ENCODE measurements around the gene ASB14.

Gene ASB14

DNA sequence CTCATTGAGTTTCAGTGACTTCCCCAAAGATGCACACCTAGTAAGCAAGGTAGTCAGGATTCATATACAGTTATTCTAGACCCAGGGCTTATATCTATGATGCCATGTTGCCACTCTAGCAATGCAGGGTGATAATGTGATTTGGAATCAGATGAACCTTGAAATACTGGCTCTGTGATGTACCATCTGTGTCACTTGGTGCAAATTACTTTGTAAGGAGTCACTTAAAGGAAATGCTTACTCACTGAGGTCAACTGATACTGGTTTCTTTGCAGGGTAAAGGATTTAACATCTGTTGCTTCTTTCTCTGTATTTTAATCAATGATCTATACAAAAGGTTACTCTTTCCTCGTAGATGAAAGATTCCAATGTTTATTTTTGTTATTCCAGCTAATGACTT is 10.8 kb downstream of the ASB14 start:
- Mint-ChIP-seq H3K9me3 (peaks cover 2% of the 10 kb centered on the region), H3K27ac (no peak overlapping the region), H3K27me3 (no peaks in the 10 kb centered on the region), H3K4me1 (no peaks in the 10 kb centered on the region), H3K36me3 (peaks cover 1% of the 10 kb centered on the region), H3K4me3 (no peak overlapping the region)
- DNase-seq: no peak
- CTCF ChIA-PET: interaction anchor here (0.6 kb wide), 1 partner anchor 110 kb away, joined by 3 read pairs; no protein-coding TSS in a partner anchor

DNA sequence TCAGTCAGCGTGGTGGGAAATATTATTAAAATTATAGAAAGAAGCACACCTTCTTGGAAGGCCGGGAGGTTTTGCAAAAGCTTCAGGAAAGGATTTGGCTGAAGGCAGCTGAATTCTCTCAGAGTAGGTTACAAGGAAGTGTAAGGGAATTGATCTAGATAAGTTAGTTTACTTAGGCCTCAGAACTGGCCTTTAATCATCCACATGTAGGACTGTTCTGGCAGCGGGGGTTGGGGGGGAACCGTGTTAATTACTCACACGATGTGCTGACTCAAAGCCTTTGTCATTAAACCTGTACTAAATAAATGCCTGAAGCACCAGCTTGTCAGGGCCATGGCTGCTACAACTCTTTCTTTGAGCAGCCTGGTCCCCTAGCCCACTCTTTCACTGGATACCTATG is 12.8 kb downstream of the ASB14 start:
- Mint-ChIP-seq H3K9me3 (peaks cover 2% of the 10 kb centered on the region), H3K27ac (no peak overlapping the region), H3K36me3 (peaks cover 1% of the 10 kb centered on the region), H3K27me3 (no peaks in the 10 kb centered on the region), H3K4me3 (no peak overlapping the region), H3K4me1 (no peaks in the 10 kb centered on the region)
- DNase-seq: no peak
- CTCF ChIA-PET: no interaction called here

DNA sequence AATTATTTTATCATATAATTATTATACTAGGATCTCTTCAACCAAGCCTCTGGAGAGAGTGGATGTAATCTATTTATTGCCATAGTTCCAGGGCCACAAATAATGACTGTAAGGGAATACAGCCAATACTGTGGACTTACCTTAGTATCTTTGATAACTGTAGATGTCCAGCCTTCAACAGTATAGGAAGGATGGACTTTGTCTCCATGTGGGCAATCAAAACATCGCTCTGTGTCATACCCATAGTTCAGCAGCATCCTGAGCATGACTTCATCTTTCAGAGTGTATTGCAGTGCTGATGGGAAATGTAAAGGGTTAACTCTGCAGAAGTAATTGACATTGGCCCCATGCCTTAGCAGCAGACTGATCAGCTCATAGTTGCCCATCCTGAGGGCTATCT is 14.2 kb downstream of the ASB14 start:
- no peaks in the 10 kb centered on the region for H3K4me1 Mint-ChIP-seq
- H3K36me3 Mint-ChIP-seq: peaks cover 5% of the 10 kb centered on the region
- CTCF ChIA-PET: no interaction called here
- no peak overlapping the region for H3K4me3 Mint-ChIP-seq
- H3K27ac Mint-ChIP-seq: no peak overlapping the region
- no peaks in the 10 kb centered on the region for H3K27me3 Mint-ChIP-seq
- peaks cover 2% of the 10 kb centered on the region for H3K9me3 Mint-ChIP-seq
- no peak for DNase-seq

DNA sequence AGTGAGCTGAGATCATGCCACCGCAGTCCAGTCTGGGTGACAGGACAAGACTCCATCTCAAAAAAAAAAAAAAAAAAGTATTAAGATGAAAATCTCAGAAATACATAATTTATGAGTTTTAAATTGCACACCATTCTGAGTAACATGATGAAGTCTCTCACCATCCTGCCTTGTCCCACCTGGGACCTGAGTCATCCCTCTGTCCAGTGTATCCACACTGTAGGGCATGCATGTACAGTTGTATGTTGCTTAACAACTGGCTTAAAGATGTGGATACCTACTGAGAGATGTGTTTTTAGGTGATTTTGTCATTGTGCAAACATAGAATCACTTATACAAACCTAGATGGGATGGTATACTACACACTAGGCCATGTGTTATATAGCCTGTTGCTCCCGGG is 17.1 kb downstream of the ASB14 start:
- no peaks in the 10 kb centered on the region for H3K4me1 Mint-ChIP-seq
- no peaks in the 10 kb centered on the region for H3K27me3 Mint-ChIP-seq
- H3K9me3 Mint-ChIP-seq: peaks cover 2% of the 10 kb centered on the region
- peaks cover 6% of the 10 kb centered on the region for H3K36me3 Mint-ChIP-seq
- no peak overlapping the region for H3K4me3 Mint-ChIP-seq
- no peak overlapping the region for H3K27ac Mint-ChIP-seq
- no peak for DNase-seq
- CTCF ChIA-PET: no interaction called here

DNA sequence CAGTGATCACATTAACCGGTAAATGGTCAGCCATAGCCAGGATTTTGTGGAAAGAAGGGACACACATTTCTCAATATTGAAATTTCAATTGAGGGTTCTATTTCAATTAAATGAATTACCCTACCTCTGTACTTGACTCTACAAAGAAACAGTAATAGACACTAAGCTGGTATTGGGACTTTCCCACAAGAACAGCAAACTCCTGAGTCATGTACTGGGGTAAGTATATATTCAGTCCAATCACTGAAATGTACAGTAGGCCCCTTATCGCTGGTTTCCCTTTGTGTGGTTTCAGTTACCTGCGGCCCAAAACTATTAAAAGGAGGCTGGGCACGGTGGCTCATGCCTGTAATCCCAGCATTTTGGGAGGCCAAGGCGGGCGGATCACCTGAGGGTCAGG is 17.6 kb downstream of the ASB14 start:
- Mint-ChIP-seq H3K4me3 (no peak overlapping the region), H3K27ac (no peak overlapping the region), H3K27me3 (no peaks in the 10 kb centered on the region), H3K4me1 (no peaks in the 10 kb centered on the region), H3K9me3 (peaks cover 2% of the 10 kb centered on the region), H3K36me3 (peaks cover 8% of the 10 kb centered on the region)
- CTCF ChIA-PET: no interaction called here
- no peak for DNase-seq

DNA sequence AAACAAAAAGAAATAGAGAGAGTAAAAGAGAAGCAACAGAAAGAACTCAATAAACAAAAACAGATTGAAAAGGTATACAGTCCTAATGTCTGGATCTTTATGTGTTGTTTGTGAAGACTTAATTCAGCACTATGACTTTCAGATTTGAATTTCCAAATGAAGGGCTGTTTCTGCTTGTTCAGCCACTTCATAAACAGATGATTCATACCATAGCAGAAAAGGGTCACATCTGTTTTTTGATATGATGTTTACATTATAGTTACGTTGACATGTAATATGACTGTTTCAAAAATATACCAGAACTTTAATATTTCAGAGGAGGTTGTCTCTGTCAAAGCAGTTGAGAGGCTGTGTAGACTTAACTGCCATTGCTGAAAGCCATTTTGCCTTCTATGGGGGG is 24.1 kb downstream of the ASB14 start:
- Mint-ChIP-seq H3K36me3 (peaks cover 53% of the 10 kb centered on the region), H3K9me3 (peaks cover 2% of the 10 kb centered on the region), H3K27ac (no peak overlapping the region), H3K4me1 (no peaks in the 10 kb centered on the region), H3K27me3 (no peaks in the 10 kb centered on the region), H3K4me3 (no peak overlapping the region)
- CTCF ChIA-PET: no interaction called here
- no peak for DNase-seq

DNA sequence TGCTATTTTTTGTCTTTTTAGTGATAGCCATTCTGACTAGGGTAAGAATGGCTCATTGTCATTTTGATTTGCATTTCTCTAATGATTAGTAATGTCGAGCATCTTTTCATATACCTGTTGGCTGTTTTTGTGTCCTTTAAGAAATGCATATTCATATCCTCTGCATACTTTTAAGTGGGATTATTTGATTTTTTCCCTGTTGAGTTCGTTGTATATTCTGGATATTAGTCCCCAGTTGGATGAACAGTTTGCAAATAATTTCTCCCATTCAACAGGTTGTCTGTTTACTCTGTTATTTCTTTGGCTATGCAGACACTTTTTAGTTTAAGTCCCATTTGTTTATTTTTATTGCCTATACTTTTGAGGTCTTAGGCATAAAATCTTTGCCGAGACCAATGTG is 30.6 kb downstream of the ASB14 start:
- Mint-ChIP-seq H3K36me3 (peaks cover 65% of the 10 kb centered on the region), H3K4me3 (no peak overlapping the region), H3K4me1 (no peaks in the 10 kb centered on the region), H3K27me3 (no peaks in the 10 kb centered on the region), H3K9me3 (peaks cover 4% of the 10 kb centered on the region), H3K27ac (peak overlapping the region; percentile 12)
- CTCF ChIA-PET: no interaction called here
- DNase-seq: no peak

DNA sequence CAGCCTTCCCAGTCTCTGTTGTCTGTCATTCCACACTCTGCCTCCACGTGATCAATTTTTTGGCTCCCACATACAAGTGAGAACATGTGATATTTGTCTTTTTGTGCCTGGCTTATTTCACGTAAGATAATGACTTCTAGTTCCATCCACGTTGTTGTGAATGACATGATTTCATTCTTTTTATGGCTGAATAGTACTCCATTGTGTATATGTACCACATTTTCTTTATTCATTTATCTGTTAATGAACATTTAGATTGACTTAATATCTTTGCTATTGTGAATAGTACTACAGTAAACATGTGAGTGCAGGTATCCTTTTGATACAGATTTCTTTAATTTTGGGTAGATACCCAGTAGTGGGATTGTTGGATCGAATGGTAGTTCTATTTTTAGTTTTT is 31.4 kb downstream of the ASB14 start:
- Mint-ChIP-seq H3K4me3 (no peak overlapping the region), H3K4me1 (no peaks in the 10 kb centered on the region), H3K27ac (no peak overlapping the region), H3K36me3 (peaks cover 59% of the 10 kb centered on the region), H3K27me3 (no peaks in the 10 kb centered on the region), H3K9me3 (peaks cover 4% of the 10 kb centered on the region)
- CTCF ChIA-PET: no interaction called here
- DNase-seq: no peak

DNA sequence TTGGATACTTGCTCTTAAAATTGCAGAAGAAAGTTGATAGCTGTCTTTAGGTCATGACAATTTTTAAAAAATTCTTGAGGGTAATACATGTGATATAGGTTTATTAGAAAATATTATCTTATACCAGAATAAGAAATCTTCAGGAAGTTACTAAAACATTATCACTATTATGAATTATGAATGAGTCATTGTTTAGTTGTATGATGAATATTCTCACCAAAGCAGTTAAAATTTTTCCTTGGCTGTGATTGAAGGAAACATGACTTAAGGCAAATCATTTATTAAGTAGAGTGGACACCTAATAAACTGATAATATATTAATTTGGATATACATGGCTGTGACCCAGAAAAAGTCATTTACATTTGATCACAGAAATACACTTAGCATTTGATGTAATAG is 34.8 kb downstream of the ASB14 start:
- no peak overlapping the region for H3K4me3 Mint-ChIP-seq
- peaks cover 43% of the 10 kb centered on the region for H3K36me3 Mint-ChIP-seq
- CTCF ChIA-PET: no interaction called here
- no peaks in the 10 kb centered on the region for H3K4me1 Mint-ChIP-seq
- H3K9me3 Mint-ChIP-seq: no peaks in the 10 kb centered on the region
- no peaks in the 10 kb centered on the region for H3K27me3 Mint-ChIP-seq
- no peak overlapping the region for H3K27ac Mint-ChIP-seq
- no peak for DNase-seq

DNA sequence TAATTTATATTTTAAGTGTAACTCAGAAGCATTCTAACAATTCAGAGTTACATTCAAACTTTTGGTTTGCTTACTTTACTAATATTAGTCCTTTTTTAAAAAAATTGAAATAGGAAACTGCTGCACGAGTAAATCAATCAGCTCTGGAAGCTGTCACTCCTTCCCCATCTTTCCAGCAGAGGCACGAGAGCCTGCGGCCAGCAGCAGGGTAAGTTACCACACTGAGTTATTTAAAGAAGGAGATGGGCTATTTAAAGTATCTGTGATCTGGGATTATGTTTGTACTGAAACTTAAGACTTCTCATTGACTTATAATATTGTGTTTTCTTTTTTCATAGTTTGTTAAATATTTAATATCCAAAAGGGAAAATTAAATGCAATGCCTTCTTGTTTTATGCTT is 35.6 kb downstream of the ASB14 start:
- Mint-ChIP-seq H3K36me3 (peaks cover 40% of the 10 kb centered on the region), H3K9me3 (no peaks in the 10 kb centered on the region)

DNA sequence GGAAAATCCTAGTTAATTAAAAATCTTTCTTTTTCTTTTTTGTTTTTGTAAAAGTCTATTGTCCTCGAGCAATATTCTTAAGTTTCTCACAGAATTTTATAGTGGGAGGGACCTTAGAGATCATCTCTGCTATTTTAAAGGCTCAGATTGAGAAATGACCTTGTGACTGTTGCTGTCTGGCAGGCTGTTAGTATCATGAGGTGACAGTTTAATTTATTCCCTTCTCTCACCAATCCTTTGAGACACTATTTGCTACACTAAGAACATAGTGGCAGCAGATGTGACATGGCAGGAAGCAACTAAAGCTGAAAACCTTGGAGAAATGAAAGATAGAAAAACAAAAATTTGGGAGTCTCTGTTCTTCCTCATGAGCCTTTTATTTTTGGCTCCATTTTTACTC is 40.1 kb downstream of the ASB14 start:
- no peak for DNase-seq
- no peaks in the 10 kb centered on the region for H3K27me3 Mint-ChIP-seq
- peak overlapping the region; percentile 12 for H3K27ac Mint-ChIP-seq
- H3K9me3 Mint-ChIP-seq: no peaks in the 10 kb centered on the region
- no peak overlapping the region for H3K4me3 Mint-ChIP-seq
- H3K36me3 Mint-ChIP-seq: peaks cover 24% of the 10 kb centered on the region
- H3K4me1 Mint-ChIP-seq: no peaks in the 10 kb centered on the region
- CTCF ChIA-PET: no interaction called here

More for the DNA sequence above, 35.6 kb downstream of the ASB14 start:
- no peak for DNase-seq
- Mint-ChIP-seq H3K4me3 (no peak overlapping the region), H3K27me3 (no peaks in the 10 kb centered on the region), H3K4me1 (no peaks in the 10 kb centered on the region), H3K27ac (no peak overlapping the region)
- CTCF ChIA-PET: no interaction called here

DNA sequence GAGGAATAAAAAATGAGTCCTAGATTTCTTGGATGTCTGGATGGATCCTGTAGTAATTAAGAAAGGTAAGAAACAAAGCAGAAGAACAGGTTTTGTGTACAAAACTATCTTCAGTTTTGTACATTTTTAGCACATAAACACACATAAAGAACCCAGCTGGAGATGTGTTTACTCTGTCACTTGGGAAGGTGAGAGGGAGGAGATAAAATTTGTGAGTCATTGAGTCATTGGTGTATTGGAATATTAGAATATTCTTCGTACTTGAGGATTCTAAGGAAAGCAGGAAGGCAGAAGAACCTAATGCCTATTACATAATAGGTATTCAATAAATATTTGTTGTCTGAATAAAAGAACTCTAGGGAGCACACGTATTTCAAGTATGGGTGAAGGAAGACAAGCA is 47.5 kb downstream of the ASB14 start:
- Mint-ChIP-seq H3K36me3 (peaks cover 29% of the 10 kb centered on the region), H3K27ac (no peak overlapping the region), H3K27me3 (no peaks in the 10 kb centered on the region), H3K9me3 (no peaks in the 10 kb centered on the region), H3K4me3 (no peak overlapping the region), H3K4me1 (no peaks in the 10 kb centered on the region)
- CTCF ChIA-PET: no interaction called here
- DNase-seq: no peak

DNA sequence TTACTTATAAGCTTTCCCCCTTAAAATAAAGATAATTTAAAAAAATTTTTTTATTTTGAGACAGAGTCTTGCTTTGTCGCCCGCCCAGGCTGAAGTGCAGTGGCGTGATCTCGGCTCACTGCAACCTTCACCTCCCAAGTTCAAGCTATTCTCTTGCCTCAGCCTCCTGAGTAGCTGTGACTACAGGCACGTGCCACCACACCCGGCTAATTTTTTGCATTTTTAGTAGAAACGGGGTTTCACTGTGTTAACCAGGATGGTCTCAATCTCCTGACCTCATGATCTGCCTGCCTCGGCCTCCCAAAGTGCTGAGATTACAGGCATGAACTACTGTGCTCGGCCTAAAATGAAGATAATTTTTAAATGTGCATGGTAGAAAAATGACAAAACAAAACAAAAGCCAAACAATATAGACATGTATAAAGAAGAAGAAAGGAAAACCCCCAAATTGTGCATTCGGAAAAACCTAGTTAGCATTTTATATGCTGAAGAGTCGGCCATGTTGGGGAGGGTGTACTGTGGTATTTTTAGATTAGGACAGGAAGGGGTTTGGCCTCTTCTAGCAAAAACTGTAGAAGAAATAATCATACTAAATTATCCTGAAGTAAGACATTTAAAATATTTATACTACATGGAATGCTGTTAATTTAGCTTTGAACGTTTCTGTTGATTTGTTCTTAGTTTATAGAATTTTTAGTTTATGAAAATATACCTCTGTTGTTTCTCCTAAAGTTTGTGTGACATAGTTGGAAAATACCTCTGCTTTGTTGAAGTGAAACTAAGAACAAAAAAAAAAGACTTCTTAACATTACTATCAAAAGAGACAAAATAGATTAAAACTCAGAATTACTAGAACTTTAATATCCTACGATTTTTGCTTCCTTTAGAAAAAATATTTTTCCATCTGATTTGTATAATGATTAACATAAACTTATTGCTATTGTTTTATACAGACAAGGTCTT is 57.6 kb downstream of the ASB14 start:
- H3K27ac Mint-ChIP-seq: no peak overlapping the region
- H3K27me3 Mint-ChIP-seq: no peaks in the 10 kb centered on the region
- no peaks in the 10 kb centered on the region for H3K9me3 Mint-ChIP-seq
- H3K4me3 Mint-ChIP-seq: no peak overlapping the region
- no peak for DNase-seq
- H3K36me3 Mint-ChIP-seq: peaks cover 19% of the 10 kb centered on the region
- H3K4me1 Mint-ChIP-seq: peaks cover 14% of the 10 kb centered on the region
- CTCF ChIA-PET: no interaction called here

DNA sequence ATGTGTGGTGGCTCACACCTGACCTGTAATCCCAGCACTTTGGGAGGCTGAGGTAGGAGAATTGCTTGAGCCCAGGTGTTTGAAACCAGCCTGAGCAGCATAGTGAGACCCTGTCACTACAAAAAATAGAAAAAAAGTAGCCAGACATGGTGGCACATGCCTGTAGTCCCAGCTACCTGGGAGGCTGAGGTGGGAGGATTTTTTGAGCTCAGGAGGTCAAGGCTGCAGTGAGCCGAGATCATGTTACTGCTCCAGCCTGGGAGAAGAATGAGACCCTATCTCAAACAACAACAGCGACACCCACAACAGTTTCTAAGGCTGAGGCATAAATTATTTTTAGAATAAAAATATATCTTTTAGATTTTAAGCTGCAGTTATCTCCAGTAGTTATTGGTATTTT is 58.7 kb downstream of the ASB14 start:
- H3K9me3 Mint-ChIP-seq: no peaks in the 10 kb centered on the region
- peaks cover 13% of the 10 kb centered on the region for H3K36me3 Mint-ChIP-seq
- CTCF ChIA-PET: no interaction called here
- peaks cover 24% of the 10 kb centered on the region for H3K4me1 Mint-ChIP-seq
- no peak for DNase-seq
- no peak overlapping the region for H3K4me3 Mint-ChIP-seq
- no peaks in the 10 kb centered on the region for H3K27me3 Mint-ChIP-seq
- H3K27ac Mint-ChIP-seq: no peak overlapping the region

DNA sequence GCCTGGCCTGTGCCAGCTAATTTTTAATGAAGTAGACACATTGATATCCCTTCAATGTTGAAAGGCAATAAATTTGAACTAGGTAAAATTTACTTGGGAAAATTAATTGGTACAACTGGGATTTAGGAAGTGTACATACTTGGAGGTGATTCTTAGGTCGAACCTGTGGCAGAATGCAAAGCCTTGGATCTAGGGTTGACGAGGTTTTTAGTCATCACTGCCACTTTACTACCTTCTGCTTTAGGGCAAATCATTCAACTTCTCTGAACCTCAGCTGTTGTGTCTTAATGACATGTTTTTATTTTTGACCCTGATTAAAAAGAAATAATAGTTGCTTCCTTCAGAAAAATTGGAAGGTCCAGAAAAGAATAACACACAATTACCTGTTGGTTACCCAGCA is 62.5 kb downstream of the ASB14 start:
- no peaks in the 10 kb centered on the region for H3K9me3 Mint-ChIP-seq

More for the DNA sequence above, 62.5 kb downstream of the ASB14 start:
- no peaks in the 10 kb centered on the region for H3K27me3 Mint-ChIP-seq
- no peak for DNase-seq
- H3K27ac Mint-ChIP-seq: no peak overlapping the region
- CTCF ChIA-PET: no interaction called here
- H3K36me3 Mint-ChIP-seq: peaks cover 2% of the 10 kb centered on the region
- H3K4me3 Mint-ChIP-seq: no peak overlapping the region
- peaks cover 39% of the 10 kb centered on the region for H3K4me1 Mint-ChIP-seq

Data from activated naive CD4-positive, alpha-beta T cell treated with anti-CD3 and anti-CD28 coated beads, Interleukin-2, amount 10 ng/mL, durations not matched to agents 7 days and 5 days (primary cell).